Activated T-cell treated with anti-CD3 and anti-CD28 coated beads for 24 hours (primary cell): Measurements from ENCODE around the gene HLA-F.
A peak's percentile ranks its signal among the peaks of the same experiment; 100 is the strongest.

Experiments used
- DNase-seq: peaks from one replicate; pipeline ENCODE4 v3.0.0-alpha.2; 2020; ENCODE audit warnings: low read depth

Gene HLA-F

DNA sequence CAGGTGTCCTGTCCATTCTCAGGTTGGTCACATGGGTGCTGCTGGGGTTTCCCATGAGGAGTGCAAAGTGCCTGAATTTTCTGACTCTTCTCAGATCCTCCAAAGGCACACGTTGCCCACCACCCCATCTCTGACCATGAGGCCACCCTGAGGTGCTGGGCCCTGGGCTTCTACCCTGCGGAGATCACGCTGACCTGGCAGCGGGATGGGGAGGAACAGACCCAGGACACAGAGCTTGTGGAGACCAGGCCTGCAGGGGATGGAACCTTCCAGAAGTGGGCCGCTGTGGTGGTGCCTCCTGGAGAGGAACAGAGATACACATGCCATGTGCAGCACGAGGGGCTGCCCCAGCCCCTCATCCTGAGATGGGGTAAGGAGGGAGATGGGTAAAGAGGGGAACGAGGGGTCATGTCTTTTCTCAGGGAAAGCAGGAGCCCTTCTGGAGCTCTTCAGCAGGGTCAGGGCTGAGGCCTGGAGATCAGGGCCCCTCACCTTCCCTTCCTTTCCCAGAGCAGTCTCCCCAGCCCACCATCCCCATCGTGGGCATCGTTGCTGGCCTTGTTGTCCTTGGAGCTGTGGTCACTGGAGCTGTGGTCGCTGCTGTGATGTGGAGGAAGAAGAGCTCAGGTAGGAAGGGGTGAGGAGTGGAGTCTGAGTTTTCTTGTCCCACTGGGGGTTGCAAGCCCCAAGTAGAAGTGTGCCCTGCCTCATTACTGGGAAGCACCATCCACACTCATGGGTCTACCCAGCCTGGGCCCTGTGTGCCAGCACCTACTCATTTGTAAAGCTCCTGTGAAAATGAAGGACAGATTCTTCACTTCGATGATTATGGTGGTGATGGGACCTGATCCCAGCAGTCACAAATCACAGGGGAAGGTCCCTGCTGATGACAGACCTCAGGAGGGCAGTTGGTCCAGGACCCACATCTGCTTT lies 2.0 kb downstream of the HLA-F start:
- no peak for DNase-seq

DNA sequence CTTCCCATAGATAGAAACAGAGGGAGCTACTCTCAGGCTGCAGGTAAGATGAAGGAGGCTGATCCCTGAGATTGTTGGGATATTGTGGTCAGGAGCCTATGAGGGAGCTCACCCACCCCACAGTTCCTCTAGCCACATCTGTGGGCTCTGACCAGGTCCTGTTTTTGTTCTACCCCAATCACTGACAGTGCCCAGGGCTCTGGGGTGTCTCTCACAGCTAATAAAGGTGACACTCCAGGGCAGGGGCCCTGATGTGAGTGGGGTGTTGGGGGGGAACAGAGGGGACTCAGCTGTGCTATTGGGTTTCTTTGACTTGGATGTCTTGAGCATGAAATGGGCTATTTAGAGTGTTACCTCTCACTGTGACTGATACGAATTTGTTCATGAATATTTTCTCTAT lies 2.8 kb downstream of the HLA-F start:
- DNase-seq, result no peak

DNA sequence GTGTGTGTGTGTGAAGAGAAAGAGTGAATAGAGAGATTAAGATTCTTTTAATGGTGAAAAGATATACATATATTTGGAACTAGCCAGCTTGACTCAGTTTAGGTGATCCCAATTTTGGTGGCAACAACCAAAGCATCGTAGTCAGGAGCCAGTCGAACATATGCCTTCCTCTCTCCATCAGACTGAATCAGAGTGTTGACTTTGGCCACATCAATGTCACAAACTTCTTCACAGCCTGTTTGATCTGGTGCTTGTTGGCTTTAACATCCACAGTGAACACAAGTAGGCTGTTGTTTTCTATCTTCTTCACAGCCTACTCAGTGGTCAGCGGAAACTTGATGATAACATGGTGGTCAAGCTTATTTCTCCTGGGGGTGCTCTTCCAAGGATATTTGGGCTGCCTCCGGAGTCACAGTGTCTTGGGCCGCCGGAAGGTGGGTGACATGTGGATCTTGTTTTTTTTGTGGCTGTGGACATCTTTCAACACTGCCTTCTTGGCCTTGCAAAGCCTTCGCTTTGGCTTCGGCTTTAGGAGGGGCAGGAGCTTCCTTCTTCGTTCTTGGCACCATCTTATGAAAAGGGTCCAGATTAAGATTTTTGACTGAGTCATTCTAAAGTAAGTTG lies 3.4 kb downstream of the HLA-F start:
- no peak for DNase-seq

- DNase-seq, result no peak
Observed at GRCh38 chr6:29727637-29728036, 4.4 kb downstream of the HLA-F start.

DNA sequence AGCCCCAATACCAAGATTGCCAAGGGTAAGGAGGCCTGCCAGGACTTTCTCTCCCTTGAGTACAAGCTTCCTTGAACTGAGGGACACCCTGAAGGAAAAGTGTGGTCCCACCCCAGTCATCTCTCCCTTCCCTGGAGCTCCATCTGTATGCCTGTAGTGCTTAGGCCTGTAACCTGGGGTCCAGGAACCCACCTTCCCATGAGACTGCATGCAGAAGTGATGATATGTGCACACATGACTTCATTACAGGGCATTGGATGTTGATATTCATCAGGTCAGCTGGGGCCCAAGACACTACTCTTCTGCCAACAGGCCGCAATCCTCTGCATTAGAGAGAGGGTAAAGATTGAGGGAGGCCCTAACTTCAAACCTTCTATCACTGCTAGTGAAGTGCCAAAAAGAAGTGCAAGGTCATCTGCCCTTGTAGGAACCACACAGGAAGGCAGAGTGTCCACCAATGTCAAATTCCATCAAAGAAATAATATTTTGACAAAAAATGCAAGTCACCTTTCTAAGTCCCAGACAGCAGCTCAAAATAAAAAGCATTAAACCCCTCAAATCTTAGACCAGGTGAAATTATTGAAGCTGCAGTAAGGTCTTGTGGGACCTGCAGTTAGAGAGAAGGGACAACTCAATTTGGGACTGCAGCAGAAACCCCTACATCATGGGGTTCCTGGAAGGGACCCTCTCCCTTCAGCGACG lies 5.1 kb downstream of the HLA-F start:
- no peak for DNase-seq

- no peak for DNase-seq
Observed at GRCh38 chr6:29728875-29729270, 5.6 kb downstream of the HLA-F start.

GRCh38 chr6:29729774-29730328 lies 6.6 kb downstream of the HLA-F start:
- no peak for DNase-seq

DNA sequence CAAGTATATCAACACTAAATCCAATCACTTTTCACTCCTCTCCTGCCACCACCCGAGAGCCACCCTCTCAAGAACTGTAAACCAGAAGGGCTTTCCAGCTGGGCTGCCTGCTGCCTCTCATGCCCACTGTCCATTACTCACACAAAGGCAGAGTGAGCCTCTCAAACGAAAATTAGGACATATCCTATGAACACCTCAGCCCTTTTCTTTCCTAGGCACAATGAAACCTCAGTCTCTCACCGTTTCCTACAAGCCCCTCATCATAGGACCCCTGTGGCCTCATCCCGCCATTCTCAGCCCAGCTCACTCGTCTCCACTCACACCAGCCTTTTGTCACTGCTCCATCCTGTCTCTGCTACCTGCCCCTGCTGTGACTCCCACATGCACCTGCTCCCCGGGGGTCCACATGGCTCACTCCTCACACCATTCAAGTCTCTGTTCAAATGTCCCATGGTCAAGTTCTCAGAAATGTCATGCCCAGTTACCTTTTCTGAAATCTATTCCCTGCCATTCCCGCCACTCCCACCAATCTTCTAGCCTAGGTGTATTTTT lies 7.4 kb downstream of the HLA-F start:
- no peak for DNase-seq

DNA sequence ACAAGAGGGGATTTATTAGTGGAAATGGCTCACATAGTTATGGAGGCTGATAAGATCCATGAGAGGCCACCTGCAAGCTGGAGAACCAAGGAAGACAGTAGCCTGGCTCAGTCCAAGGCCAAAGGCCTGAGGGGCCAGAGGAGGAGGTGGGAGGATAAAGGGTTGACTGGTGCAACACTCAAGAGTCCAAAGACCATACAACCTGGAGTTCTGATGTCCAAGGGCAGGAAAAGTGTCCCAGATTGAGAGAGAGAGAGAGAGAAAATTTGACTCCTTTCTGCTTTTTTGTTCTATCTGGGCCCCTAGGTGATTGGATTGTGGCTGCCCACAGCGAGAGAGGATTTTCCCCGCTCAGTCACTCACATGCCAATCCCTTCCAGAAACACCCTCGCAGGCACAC lies 8.0 kb downstream of the HLA-F start:
- no peak for DNase-seq

- DNase-seq, result no peak
Observed at GRCh38 chr6:29733057-29733456, 9.8 kb downstream of the HLA-F start.

DNA sequence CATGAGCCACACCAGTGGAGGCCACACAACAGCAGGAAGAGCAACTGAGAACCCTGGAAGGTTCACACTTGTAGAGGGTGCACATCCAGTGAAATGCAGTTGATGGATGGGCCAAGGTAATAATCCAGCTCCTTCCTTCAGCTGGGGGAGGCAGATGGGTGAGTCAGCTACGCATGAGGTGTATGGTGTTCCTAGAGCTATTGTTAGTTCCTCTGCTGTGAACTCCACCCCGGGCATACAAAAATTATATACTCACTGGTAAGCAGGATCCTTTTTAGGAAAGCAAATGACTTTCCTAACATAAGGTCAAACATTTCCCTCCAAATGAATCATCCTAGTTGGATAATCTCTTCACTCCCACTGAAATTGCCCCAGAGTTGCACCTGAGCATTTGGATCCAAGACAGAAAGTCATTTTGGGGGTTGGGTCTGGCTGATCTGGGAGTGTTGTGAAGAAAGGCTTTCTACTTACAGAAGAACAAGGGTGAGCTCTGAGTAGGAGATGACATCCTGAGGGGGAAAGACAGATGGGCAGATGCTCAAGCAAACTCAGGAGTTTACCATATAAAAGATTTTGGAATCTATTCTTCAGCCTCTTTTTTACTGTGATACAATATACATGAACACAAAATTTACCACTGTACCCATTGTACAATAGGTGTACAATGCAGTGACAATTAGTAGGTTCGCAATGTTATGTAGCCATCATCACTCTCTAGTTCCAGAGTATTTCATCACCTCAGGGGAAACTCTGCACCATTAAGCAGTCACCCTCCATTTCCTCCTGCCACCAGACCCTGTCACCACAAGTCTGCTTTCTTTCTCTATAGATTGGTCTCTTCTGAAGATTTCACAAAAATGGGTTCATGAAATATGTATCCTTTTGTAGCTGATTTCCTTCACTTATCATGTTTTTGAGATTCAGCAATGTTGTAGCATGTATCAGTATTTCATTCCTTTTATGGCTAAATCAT lies 11.1 kb downstream of the HLA-F start:
- no peak for DNase-seq

- DNase-seq, result no peak
Observed at GRCh38 chr6:29736563-29736962, 13.3 kb downstream of the HLA-F start.

- peak; percentile 65 for DNase-seq
Observed at GRCh38 chr6:29737707-29738630, 14.7 kb downstream of the HLA-F start.

GRCh38 chr6:29739136-29739881 lies 16.1 kb downstream of the HLA-F start:
- no peak for DNase-seq

DNA sequence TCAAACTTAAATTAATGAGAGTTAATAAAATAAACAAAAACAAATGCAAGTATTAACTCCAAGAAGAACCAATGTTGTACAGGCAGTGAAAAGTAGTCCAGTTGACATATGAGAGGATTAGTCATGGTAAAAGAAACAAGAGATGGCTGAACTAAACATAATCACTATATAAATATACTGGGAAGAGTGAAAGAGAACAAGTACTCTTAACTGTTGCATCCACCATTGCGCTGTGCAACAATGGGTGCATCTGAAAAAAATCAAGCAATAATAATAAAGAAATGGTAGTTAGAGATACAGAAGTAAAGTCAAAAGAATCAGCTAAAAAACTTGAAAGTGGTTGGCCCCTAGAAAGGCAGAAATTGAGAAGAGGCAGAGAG lies 16.6 kb downstream of the HLA-F start:
- DNase-seq, result no peak

DNA sequence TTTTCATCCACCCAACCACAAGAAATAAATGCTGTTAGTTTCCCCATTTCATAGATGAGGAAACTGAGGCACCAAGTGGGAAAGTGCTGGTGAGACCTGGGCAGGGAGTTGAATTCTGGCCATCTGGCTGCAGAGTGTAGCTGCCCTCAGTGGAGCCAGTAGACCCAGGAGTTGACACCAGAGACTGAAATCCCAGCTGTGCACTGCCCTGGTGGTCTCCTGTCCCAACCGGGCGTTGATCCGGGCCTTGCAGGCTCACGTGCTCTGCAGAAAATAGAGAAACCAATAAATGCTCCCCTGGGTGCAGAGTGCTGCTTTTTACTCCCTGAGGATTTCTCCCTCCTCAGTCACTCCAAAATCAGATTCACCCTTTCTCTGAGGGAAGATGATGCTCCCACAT lies 18.4 kb downstream of the HLA-F start:
- DNase-seq, result no peak

- DNase-seq, result no peak
Observed at GRCh38 chr6:29742127-29742526, 18.9 kb downstream of the HLA-F start.

DNA sequence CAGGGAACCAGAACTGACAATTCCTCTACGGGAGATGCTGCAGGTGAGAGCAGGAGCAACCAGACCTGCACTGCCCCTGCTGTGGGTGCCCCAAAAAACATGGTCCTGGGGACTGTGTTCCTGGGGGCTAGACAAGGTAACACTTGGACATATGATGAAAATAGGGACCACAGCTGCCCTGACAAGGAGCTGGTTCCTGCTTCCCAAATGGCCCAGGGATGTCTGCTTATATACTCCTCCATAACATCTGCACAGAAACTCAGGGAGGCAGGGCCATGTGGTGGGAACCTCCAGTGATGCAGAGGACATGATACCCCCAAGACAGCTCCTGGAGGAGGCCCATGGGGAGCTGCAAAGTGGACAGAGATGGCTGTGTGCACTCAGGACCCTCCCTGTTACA lies 19.8 kb downstream of the HLA-F start:
- no peak for DNase-seq

- DNase-seq, result no peak
Observed at GRCh38 chr6:29743568-29743967, 20.3 kb downstream of the HLA-F start.
